K562 (cell line): ENCODE measurements around the gene HAT1. TPM values are rescaled to one million over a fixed set of nuclear protein-coding genes. Genes with fewer than 3 reads are reported as not detected.

Experiments used
- ATAC-seq: fragments of 200-7000 bp; cut with Tn5 transposase; 3 replicates; pipeline ENCODE4 v1.9.1; 2020; ENCODE audit warnings: moderate library complexity
- BruUV-seq: library from RNA; stranded (reverse); fragments of 400-500 nt; replicated peaks from 2 replicates; lab custom pipeline; 2021; lab: Mats Ljungman, UMichigan
- CTCF ChIA-PET: fragments of 300-600 bp; formaldehyde crosslinking; extraction: SDS; loops from one replicate; lab custom pipeline; 2021; ENCODE audit warnings: low intra/inter-chr PET ratio; lab: Yijun Ruan, JAX
- POLR2A ChIA-PET: fragments of 300-600, 350-650 bp; sonication (Branson Sonifier 250); formaldehyde crosslinking; extraction: SDS; loops from one replicate; lab custom pipeline; 2021; ENCODE audit warnings: antibody characterized with exemption, inconsistent platforms; lab: Yijun Ruan, JAX
- DNase-seq, 4 experiments: peaks; one replicate each; pipeline versions ENCODE4 v3.0.0 to v3.0.0-alpha.2; 2011 to 2018; ENCODE audit warnings: low spot score in 3 of 4, mixed read lengths in 3 of 4; ENCODE audit errors: extremely low read depth in 1 of 4
- FAIRE-seq: peaks from 2 replicates; lab custom pipeline; 2011; peaks lifted over from hg19 to GRCh38; lab: Jason Lieb, UNC
- H2AFZ ChIP-seq: 2 replicates; pipeline ENCODE4 v1.6.0; 2011; ENCODE audit warnings: low read depth, low read length, control low read depth, inconsistent platforms
- H3K27ac ChIP-seq: fragments of 200-600 bp; 3 replicates; pipeline ENCODE4 v1.8.0; 2011; ENCODE audit warnings: low read depth, mild to moderate bottlenecking, control low read depth, inconsistent platforms, low read length, moderate library complexity, mixed read lengths; ENCODE audit errors: extremely low read depth
- H3K27me3 ChIP-seq, 2 experiments: fragments of 300-600 bp in 1 of 2; 2 replicates in 1 of 2; 3 replicates in 1 of 2; pipeline versions ENCODE4 v1.6.0 to v1.8.0; 2011; ENCODE audit warnings: inconsistent platforms in 2 of 2, low read length in 2 of 2, mild to moderate bottlenecking in 1 of 2, mixed read lengths in 1 of 2, moderate library complexity in 1 of 2; ENCODE audit not compliant: control insufficient read depth in 2 of 2, insufficient read depth in 2 of 2
- H3K36me3 ChIP-seq: fragments of 300-600 bp; 3 replicates; pipeline ENCODE4 v1.8.0; 2011; ENCODE audit warnings: mild to moderate bottlenecking, low read length, inconsistent platforms; ENCODE audit not compliant: control insufficient read depth, insufficient read depth
- H3K4me1 ChIP-seq, 2 experiments: fragments of 200-600 bp in 1 of 2; replicated peaks in 1 of 2; 2 replicates in 1 of 2; 3 replicates in 1 of 2; pipeline versions ENCODE4 v1.5.1 to v1.8.0; 2011; ENCODE audit warnings: inconsistent platforms in 2 of 2, low read length in 2 of 2, mild to moderate bottlenecking in 1 of 2, mixed read lengths in 1 of 2, moderate library complexity in 1 of 2; ENCODE audit not compliant: control insufficient read depth in 2 of 2, insufficient read depth in 2 of 2
- H3K4me2 ChIP-seq: 2 replicates; pipeline ENCODE4 v1.6.1; 2011; ENCODE audit warnings: low read length, control low read depth, inconsistent platforms, mixed read lengths; ENCODE audit not compliant: insufficient read depth
- H3K4me3 ChIP-seq: fragments of 200-600 bp; sonication (generic), shearing (Covaris generic); 2 replicates; pipeline ENCODE4 v1.5.1; 2016; ENCODE audit warnings: control low read depth, inconsistent platforms
- H3K79me2 ChIP-seq: fragments of 200-600 bp; 3 replicates; pipeline ENCODE4 v1.8.0; 2011; ENCODE audit warnings: low read length, inconsistent platforms; ENCODE audit not compliant: control insufficient read depth, insufficient read depth
- H3K9ac ChIP-seq, 2 experiments: 2 replicates each; pipeline versions ENCODE4 v1.6.0 to v1.6.1; 2011; ENCODE audit warnings: low read depth in 2 of 2, low read length in 2 of 2, control low read depth in 1 of 2, inconsistent platforms in 1 of 2, mild to moderate bottlenecking in 1 of 2, mixed read lengths in 1 of 2; ENCODE audit not compliant: insufficient read depth in 1 of 2
- H3K9me1 ChIP-seq: one replicate; pipeline ENCODE4 v1.6.0; 2011; ENCODE audit warnings: inconsistent platforms, mild to moderate bottlenecking, low read length, moderate library complexity; ENCODE audit not compliant: control insufficient read depth, insufficient read depth
- H3K9me3 ChIP-seq: replicated peaks from 2 replicates; pipeline ENCODE4 v1.5.1; 2011; ENCODE audit warnings: low read depth, low read length, inconsistent platforms; ENCODE audit not compliant: control insufficient read depth, insufficient read depth
- H4K20me1 ChIP-seq: replicated peaks from 2 replicates; pipeline ENCODE4 v1.6.1; 2011; ENCODE audit warnings: low read length, inconsistent platforms, mixed read lengths; ENCODE audit not compliant: control insufficient read depth, insufficient read depth
- ADNP ChIP-seq: fragments of 200-800 bp; sonication (Bioruptor generic); IDR thresholded peaks from 2 replicates; pipeline ENCODE4 v1.6.1; 2016; ENCODE audit warnings: missing genetic modification characterization, missing compliant biosample characterization
- ARID3A ChIP-seq: IDR thresholded peaks from 2 replicates; pipeline ENCODE4 v1.6.1; 2012; ENCODE audit warnings: low read depth, low read length, improper control_type of control experiment, borderline replicate concordance
- ATF3 ChIP-seq, 2 experiments: fragments of 450-650 bp in 1 of 2; sonication (generic) in 1 of 2; formaldehyde crosslinking in 1 of 2; IDR thresholded peaks in 1 of 2; conservative IDR thresholded peaks in 1 of 2; 2 replicates each; pipeline versions ENCODE4 v1.6.1 to v1.8.1; 2016 to 2023; ENCODE audit warnings: mild to moderate bottlenecking in 2 of 2, moderate library complexity in 2 of 2, inconsistent platforms in 1 of 2, missing genetic modification reagents in 1 of 2
- CBX3 ChIP-seq, 2 experiments: IDR thresholded peaks; 1 replicate in 1 of 2; 2 replicates in 1 of 2; pipeline ENCODE4 v1.6.1; 2012; ENCODE audit warnings: inconsistent platforms in 2 of 2, low read length in 2 of 2, borderline replicate concordance in 1 of 2, control low read depth in 1 of 2
- CSDE1 ChIP-seq, 2 experiments: fragments of 450-650 bp; IDR thresholded peaks; 2 replicates each; pipeline ENCODE4 v1.6.1; 2016; ENCODE audit warnings: mild to moderate bottlenecking in 1 of 2
- DIDO1 ChIP-seq: fragments of 450-650 bp; IDR thresholded peaks from 2 replicates; pipeline ENCODE4 v1.6.1; 2016; ENCODE audit warnings: low read depth, missing biosample characterization, missing genetic modification characterization
- FOXJ3 ChIP-seq: sonication (generic); formaldehyde crosslinking; IDR thresholded peaks from 2 replicates; pipeline ENCODE4 v1.4.0; 2020; ENCODE audit warnings: mild to moderate bottlenecking, missing genetic modification reagents
- PURB ChIP-seq: sonication (generic); formaldehyde crosslinking; IDR thresholded peaks from 2 replicates; pipeline ENCODE4 v1.9.0; 2021; ENCODE audit warnings: low read depth, mild to moderate bottlenecking, missing genetic modification reagents
- RBM25 ChIP-seq: fragments of 200-400 bp; formaldehyde crosslinking; IDR thresholded peaks from 2 replicates; pipeline ENCODE4 v1.6.1; 2018; ENCODE audit warnings: low read length, low read depth, moderate library complexity; ENCODE audit not compliant: severe bottlenecking
- SMARCA4 ChIP-seq: fragments of 450-650 bp; IDR thresholded peaks from 2 replicates; pipeline ENCODE4 v1.6.1; 2016
- ZBTB43 ChIP-seq: sonication (generic); formaldehyde crosslinking; IDR thresholded peaks from 2 replicates; pipeline ENCODE4 v1.8.0; 2023; ENCODE audit warnings: mild to moderate bottlenecking, missing genetic modification reagents
- ZNF184 ChIP-seq: sonication (generic); formaldehyde crosslinking; IDR thresholded peaks from 2 replicates; pipeline ENCODE4 v1.5.0; 2020; ENCODE audit warnings: missing genetic modification reagents
- ZNF444 ChIP-seq: fragments of 250-450 bp; sonication (Bioruptor Pico); IDR thresholded peaks from 2 replicates; pipeline ENCODE4 v1.4.0; 2020; ENCODE audit warnings: mild to moderate bottlenecking, moderate library complexity
- ZNF592 ChIP-seq: fragments of 450-650 bp; IDR thresholded peaks from 2 replicates; pipeline ENCODE4 v1.6.1; 2017; ENCODE audit warnings: antibody characterized with exemption, mild to moderate bottlenecking
- ZNF76 ChIP-seq: fragments of 250-450 bp; sonication (Bioruptor Pico); IDR thresholded peaks from 2 replicates; pipeline ENCODE4 v1.4.0; 2020; ENCODE audit warnings: mild to moderate bottlenecking, moderate library complexity, borderline replicate concordance
- WGBS: fragments of 100-300 bp; shearing (Covaris generic); methylation state at CpG from one replicate; pipeline ENCODE4 v1.1.6; 2016; ENCODE audit warnings: low coverage, mixed read lengths; ENCODE audit not compliant: insufficient coverage; ENCODE audit errors: missing lambda C conversion rate; 5-methylcytosine and 5-hydroxymethylcytosine counted together
- in situ Hi-C: fragments of 300-500 bp; cut with MboI; formaldehyde crosslinking; loops from 4 replicates; pipeline ENCODE4 v1.15.0; 2018; ENCODE audit warnings: inconsistent platforms, mixed read lengths
- intact Hi-C: fragments of 100-400 bp; cut with micrococcal nuclease; formaldehyde crosslinking; loops from 2 replicates; pipeline ENCODE4 v1.14.2; 2022
- polyA plus RNA-seq, 8 experiments: library from polyadenylated mRNA; depleted of rRNA in 4 of 8; stranded (reverse) in 5 of 8; unstranded in 3 of 8; fragments of >200 nt; fragmentation: Nextera tagmentation in 2 of 8; fragmentation: Illumina TruSeq in 1 of 8; extraction: Ambion mirVana in 2 of 8; extraction: Trizol in 1 of 8; gene quantifications; 2 replicates each; pipeline versions ENCODE4 v1.2.1 to v1.2.3, GENCODE V29; 2011 to 2014; ENCODE audit warnings: inconsistent platforms in 1 of 8, missing spikeins in 1 of 8
- total RNA-seq, 7 experiments: library from RNA; depleted of rRNA in 6 of 7; stranded (reverse); fragments of >200 nt in 6 of 7; fragmentation: Illumina TruSeq in 2 of 7; extraction: Trizol in 2 of 7; gene quantifications; 2 replicates each; pipeline versions ENCODE4 v1.2.1 to v1.2.3, GENCODE V29; 2011 to 2021; ENCODE audit warnings: low replicate concordance in 1 of 7

Gene HAT1
- total and polyA plus RNA-seq, 9 of the 15 experiments (the other 6 are each of a cell fraction or from before 2014, with no cell fraction given) = 125 to 384 (median 244) TPM

- POLR2A ChIA-PET = interaction anchor here (1.0 kb wide), 1 partner anchor 11 kb away, joined by 3 read pairs; no protein-coding TSS in a partner anchor
- H3K27ac ChIP-seq = no peak overlapping the region
- CTCF ChIA-PET = no interaction called here
- no peak overlapping the region for H3K9ac ChIP-seq
- H3K4me3 ChIP-seq = no peak overlapping the region
- intact Hi-C loops (no loop called here), in situ Hi-C loops (no loop called here)
- no peaks in the 10 kb centered on the region for H3K9me1 ChIP-seq
- no peak for DNase-seq
- no peaks in the 10 kb centered on the region for H3K36me3 ChIP-seq
- no peaks in the 10 kb centered on the region for H3K79me2 ChIP-seq
- H3K9me3 ChIP-seq = no peaks in the 10 kb centered on the region
- H2AFZ ChIP-seq = no peak overlapping the region
- no peaks in the 10 kb centered on the region for H3K27me3 ChIP-seq
- 73% methylated on average over 4 of the region's 4 CpGs for WGBS
- no peak for ATAC-seq
- no peak overlapping the region for H3K4me2 ChIP-seq
- H3K4me1 ChIP-seq = peaks cover 0 to 7% of the 10 kb centered on the region in 2 experiments; a peak in 2 of 5 replicates
- TSS peak; percentile 26 for BruUV-seq
- FAIRE-seq = no peak
- no peaks in the 10 kb centered on the region for H4K20me1 ChIP-seq
- no peak for TF ChIP-seq FOXJ3 (CRISPR knock-in tag)
- no peak for TF ChIP-seq ATF3 (IDR thresholded peaks at IDR 0.05)
- no peak for TF ChIP-seq ATF3 (CRISPR knock-in tag; conservative IDR thresholded peaks at IDR 0.05)
- no peak for TF ChIP-seq ADNP (tag)
- no peak for TF ChIP-seq ARID3A
- no peak for TF ChIP-seq SMARCA4
- no peak for TF ChIP-seq PURB (CRISPR knock-in tag)
- no peak for TF ChIP-seq RBM25
- TF ChIP-seq ZNF444 = no peak
- TF ChIP-seq ZNF592 = no peak
- no peak for TF ChIP-seq DIDO1 (tag)
- no peak for TF ChIP-seq ZNF76
- TF ChIP-seq ZNF184 (CRISPR knock-in tag) = no peak
- no peak for TF ChIP-seq CBX3 (IDR thresholded peaks at IDR 0.05; ENCODE audit: borderline replicate concordance in 1 of 2, low read length in 2 of 2)
- TF ChIP-seq CSDE1 (IDR thresholded peaks at IDR 0.05) = no peak
- no peak for TF ChIP-seq ZBTB43 (CRISPR knock-in tag)
Measured at GRCh38 chr2:172009823-172010222, 87.6 kb downstream of the HAT1 start.
